Measurements from ENCODE around the gene CFAP299.

GRCh38 chr4:80360084-80360483 is 24.6 kb downstream of the CFAP299 start:
- TF ChIP-seq, protein P1, sequence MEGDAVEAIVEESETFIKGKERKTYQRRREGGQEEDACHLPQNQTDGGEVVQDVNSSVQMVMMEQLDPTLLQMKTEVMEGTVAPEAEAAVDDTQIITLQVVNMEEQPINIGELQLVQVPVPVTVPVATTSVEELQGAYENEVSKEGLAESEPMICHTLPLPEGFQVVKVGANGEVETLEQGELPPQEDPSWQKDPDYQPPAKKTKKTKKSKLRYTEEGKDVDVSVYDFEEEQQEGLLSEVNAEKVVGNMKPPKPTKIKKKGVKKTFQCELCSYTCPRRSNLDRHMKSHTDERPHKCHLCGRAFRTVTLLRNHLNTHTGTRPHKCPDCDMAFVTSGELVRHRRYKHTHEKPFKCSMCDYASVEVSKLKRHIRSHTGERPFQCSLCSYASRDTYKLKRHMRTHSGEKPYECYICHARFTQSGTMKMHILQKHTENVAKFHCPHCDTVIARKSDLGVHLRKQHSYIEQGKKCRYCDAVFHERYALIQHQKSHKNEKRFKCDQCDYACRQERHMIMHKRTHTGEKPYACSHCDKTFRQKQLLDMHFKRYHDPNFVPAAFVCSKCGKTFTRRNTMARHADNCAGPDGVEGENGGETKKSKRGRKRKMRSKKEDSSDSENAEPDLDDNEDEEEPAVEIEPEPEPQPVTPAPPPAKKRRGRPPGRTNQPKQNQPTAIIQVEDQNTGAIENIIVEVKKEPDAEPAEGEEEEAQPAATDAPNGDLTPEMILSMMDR (IDR thresholded peaks at IDR 0.05) = no peak
- no peak for TF ChIP-seq POLR2A (IDR thresholded peaks at IDR 0.05)
